Mucosa of rectum (tissue), 2 donors: Measurements from ENCODE around the gene KDM6B.

Source experiments
- H3K27ac ChIP-seq, 2 donors: one replicate each; pipeline ENCODE4 v1.7.0; 2013; ENCODE audit warnings: inconsistent platforms in 2 of 2, low read depth in 2 of 2, low read length in 2 of 2
- H3K27me3 ChIP-seq, 2 donors: one replicate each; pipeline ENCODE4 v1.7.0; 2013; ENCODE audit warnings: low read length in 2 of 2; ENCODE audit not compliant: control insufficient read depth in 2 of 2, insufficient read depth in 2 of 2
- H3K36me3 ChIP-seq, 2 donors: one replicate each; pipeline ENCODE4 v1.7.0; 2013; ENCODE audit warnings: low read length in 2 of 2; ENCODE audit not compliant: control insufficient read depth in 2 of 2, insufficient read depth in 2 of 2
- H3K4me1 ChIP-seq, 2 donors: one replicate each; pipeline ENCODE4 v1.7.0; 2013; ENCODE audit warnings: low read length in 2 of 2, mild to moderate bottlenecking in 1 of 2; ENCODE audit not compliant: control insufficient read depth in 2 of 2, insufficient read depth in 2 of 2
- H3K4me3 ChIP-seq, 2 donors: one replicate each; pipeline ENCODE4 v1.7.0; 2013; ENCODE audit warnings: low read length in 2 of 2
- H3K9ac ChIP-seq, 2 donors: one replicate each; pipeline ENCODE4 v1.7.0; 2013; ENCODE audit warnings: low read length in 2 of 2, low read depth in 1 of 2, mild to moderate bottlenecking in 1 of 2
- H3K9me3 ChIP-seq, 2 donors: one replicate each; pipeline ENCODE4 v1.7.0; 2013; ENCODE audit warnings: low read length in 2 of 2; ENCODE audit not compliant: control insufficient read depth in 2 of 2
- donor health status: healthy.
- donor health status: Normal muscosa, but diverticular disease.

Gene KDM6B

DNA sequence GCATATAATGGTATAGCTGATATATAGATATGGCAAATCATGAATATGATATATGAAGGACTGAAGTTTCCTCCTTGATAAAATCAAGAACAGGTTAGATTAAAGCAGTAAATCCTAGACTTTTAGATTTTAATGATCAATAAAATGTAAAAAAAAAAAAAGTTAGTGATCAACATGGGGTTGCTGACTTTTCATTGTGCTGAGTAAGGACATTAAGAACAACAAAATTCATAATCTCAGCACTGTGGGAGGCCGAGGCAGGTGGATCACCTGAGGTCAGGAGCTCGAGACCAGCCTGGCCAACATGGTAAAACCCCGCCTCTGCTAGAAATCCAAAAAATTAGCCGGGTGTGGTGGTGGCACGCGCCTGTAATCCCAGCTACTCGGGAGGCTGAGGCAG is 44.2 kb downstream of the KDM6B start:
- Histone ChIP-seq H3K4me3 (no peak overlapping the region), H3K9ac (no peak overlapping the region), H3K4me1 (peaks cover 5 to 21% of the 10 kb centered on the region in 2 donors), H3K9me3 (no peaks in the 10 kb centered on the region), H3K27ac (no peak overlapping the region), H3K27me3 (no peaks in the 10 kb centered on the region), H3K36me3 (peaks cover 2 to 14% of the 10 kb centered on the region in 2 donors)

GRCh38 chr17:7880076-7880868 is 46.3 kb downstream of the KDM6B start:
- Histone ChIP-seq H3K9ac (peak overlapping the region in 1 of 2 donors; percentile 19), H3K9me3 (no peaks in the 10 kb centered on the region), H3K4me1 (peaks cover 10 to 24% of the 10 kb centered on the region in 2 donors), H3K4me3 (no peak overlapping the region), H3K27ac (no peak overlapping the region), H3K36me3 (peaks cover 2 to 14% of the 10 kb centered on the region in 2 donors), H3K27me3 (no peaks in the 10 kb centered on the region)

DNA sequence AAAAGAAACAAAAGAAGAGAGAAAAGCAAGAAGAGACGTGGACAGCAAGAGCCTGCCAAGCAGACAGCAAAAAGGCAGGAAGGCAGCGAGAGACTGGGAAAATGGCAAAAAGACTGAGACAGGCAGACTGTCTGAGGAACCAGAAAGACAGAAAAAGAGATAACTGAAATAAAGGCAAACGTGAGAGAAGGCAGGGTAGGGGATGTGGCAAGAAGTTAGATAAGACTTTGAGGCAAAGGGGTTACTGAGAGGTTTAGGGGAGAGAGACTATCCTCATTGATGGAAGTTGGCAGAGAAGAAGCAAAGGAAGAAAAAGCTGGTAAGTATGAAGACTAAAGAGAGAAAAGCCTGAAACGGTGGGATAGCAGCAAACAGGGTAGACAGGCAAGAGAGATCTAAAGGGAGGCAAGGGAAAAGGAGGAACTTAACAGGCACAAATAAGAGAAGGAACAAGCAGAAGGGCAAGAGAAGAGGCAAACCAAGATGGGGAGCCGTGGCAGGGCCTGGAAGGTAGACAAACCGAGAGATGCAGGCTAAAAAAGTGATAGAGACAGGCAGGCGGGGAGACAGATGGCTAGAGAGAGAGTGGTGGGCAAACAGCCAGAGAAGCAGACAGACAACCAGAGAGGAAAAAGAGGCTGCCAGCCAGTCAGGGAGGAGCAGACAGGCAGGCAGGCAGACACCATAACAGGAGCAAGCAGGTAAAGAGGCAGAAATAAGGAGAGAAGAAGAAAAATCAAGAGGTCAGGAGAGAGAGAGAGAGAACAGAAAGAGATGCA is 47.4 kb downstream of the KDM6B start:
- peaks cover 2 to 14% of the 10 kb centered on the region in 2 donors for H3K36me3 ChIP-seq
- peak overlapping the region in 1 of 2 donors; percentile 19 for H3K9ac ChIP-seq
- no peak overlapping the region for H3K4me3 ChIP-seq
- no peaks in the 10 kb centered on the region for H3K27me3 ChIP-seq
- peak overlapping the region in 1 of 2 donors; percentile 6 for H3K27ac ChIP-seq
- H3K4me1 ChIP-seq, result peaks cover 16 to 33% of the 10 kb centered on the region in 2 donors
- no peaks in the 10 kb centered on the region for H3K9me3 ChIP-seq

DNA sequence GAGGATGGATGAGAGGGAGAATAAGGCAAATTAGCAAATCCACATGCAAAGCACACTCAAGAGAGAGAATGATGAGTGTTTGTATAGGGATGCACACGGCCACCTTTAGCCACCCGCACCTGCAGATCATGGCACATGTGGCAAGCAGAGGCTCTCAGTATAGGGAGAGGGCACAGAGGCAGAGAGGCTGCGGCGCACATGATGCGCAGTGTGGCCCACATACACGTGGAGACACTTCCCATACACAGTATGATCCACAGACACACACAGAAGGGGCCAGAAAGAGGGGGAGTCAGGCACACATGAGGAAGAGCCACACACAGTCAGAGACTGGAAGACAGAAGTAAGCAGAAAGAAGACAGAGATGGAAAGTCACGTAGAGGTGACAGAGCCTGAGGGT is 48.1 kb downstream of the KDM6B start:
- Histone ChIP-seq H3K9ac (no peak overlapping the region), H3K27me3 (no peaks in the 10 kb centered on the region), H3K36me3 (peaks cover 2 to 14% of the 10 kb centered on the region in 2 donors), H3K9me3 (no peaks in the 10 kb centered on the region), H3K27ac (peak overlapping the region in 1 of 2 donors; percentile 1), H3K4me1 (peaks cover 20 to 39% of the 10 kb centered on the region in 2 donors), H3K4me3 (no peak overlapping the region)

GRCh38 chr17:7882629-7883028 is 48.6 kb downstream of the KDM6B start:
- H3K9me3 ChIP-seq, result no peaks in the 10 kb centered on the region
- H3K27me3 ChIP-seq, result no peaks in the 10 kb centered on the region
- peaks cover 24 to 43% of the 10 kb centered on the region in 2 donors for H3K4me1 ChIP-seq
- H3K4me3 ChIP-seq, result no peak overlapping the region
- H3K9ac ChIP-seq, result no peak overlapping the region
- peaks cover 2 to 14% of the 10 kb centered on the region in 2 donors for H3K36me3 ChIP-seq
- peak overlapping the region in 1 of 2 donors; percentile 32 for H3K27ac ChIP-seq
